Left ventricle myocardium inferior (tissue), 1 donor: ENCODE measurements around the gene DRAP1. TPM values are rescaled to one million over a fixed set of nuclear protein-coding genes. Genes with fewer than 3 reads are reported as not detected.

ENCODE experiments used
- DNase-seq: peaks from one replicate; pipeline ENCODE4 v3.0.0-alpha.2; 2020
- H3K27ac ChIP-seq: fragments of 200-600 bp; replicated peaks from 2 replicates; pipeline ENCODE4 v1.8.0; 2021
- H3K27me3 ChIP-seq: fragments of 200-600 bp; 2 replicates; pipeline ENCODE4 v1.8.0; 2021; ENCODE audit warnings: low read depth
- H3K36me3 ChIP-seq: fragments of 200-600 bp; 2 replicates; pipeline ENCODE4 v1.8.0; 2021
- H3K4me1 ChIP-seq: fragments of 200-600 bp; 2 replicates; pipeline ENCODE4 v1.8.0; 2021
- H3K4me3 ChIP-seq: fragments of 200-600 bp; 2 replicates; pipeline ENCODE4 v1.8.0; 2021; ENCODE audit warnings: mild to moderate bottlenecking, moderate library complexity
- H3K9me3 ChIP-seq: fragments of 200-600 bp; replicated peaks from 2 replicates; pipeline ENCODE4 v1.8.0; 2021
- intact Hi-C: fragments of 100-400 bp; cut with micrococcal nuclease; formaldehyde crosslinking; loops from one replicate; pipeline ENCODE4 v1.11.0; 2022
- total RNA-seq: library from RNA; stranded (reverse); fragmentation: NEBNext Ultra II Directional; extraction: Animal tissue kit (Norgen Biotek cat#: 25700); gene quantifications from one replicate; pipeline ENCODE4 v1.2.1, GENCODE V29; 2021
- TF ChIP-seq, protein P1 (sequence below): fragments of 200-600 bp; IDR thresholded peaks from 2 replicates; pipeline ENCODE4 v1.8.0; 2021; ENCODE audit warnings: antibody characterized with exemption, mild to moderate bottlenecking, borderline replicate concordance
- donor health status: DM: no; HTN: yes; CAD: no; lungs with severe emphysema.

DRAP1 gene
- total RNA-seq, 1 donor from 2014 or later = 94.7 TPM

DNA sequence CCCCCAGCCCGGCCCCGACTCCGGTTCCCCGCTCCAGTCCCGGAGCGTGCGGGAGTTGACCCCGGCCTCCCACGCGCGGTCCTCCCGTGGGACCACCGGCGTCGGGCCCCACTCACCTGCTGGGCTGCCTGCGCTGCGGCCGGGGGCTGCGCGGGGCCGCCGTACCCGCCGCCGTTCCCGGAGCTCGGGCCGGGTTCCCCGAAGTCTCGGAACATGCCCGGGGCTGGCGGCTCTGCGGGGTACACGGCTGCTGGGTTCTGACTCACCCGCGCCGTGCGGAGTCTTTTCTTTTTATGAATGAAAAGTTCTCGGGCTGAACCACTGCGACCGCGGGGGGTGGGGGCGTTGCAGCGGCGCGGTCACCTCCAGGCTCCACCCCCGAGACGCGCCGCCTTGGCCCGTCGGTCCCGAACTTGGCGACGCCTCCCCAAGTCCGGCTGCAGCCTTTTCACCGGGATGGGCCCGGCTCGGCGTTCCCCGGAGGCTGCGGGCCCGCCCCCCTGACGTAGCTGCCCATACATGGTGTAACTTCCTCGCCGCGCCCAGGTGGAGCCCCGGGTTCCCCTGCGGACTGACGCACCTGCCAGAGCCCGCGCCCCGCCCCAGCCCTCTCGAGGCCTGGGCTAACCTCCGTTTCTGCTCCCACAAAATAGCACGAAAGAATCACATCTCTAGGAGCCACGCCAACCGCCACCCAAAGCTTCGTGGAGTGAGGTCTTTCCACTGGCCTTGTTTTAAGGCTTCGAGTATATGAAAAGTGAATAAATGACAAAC is 18.9 kb upstream of the DRAP1 start, which contains the start of gene FOSL1:
TSS of gene FOSL1 (minus strand) at position 264 of the 774 bp plus-strand sequence. CDS start at position 215, 49 bp downstream.
- intact Hi-C loops = no loop called here

DNA sequence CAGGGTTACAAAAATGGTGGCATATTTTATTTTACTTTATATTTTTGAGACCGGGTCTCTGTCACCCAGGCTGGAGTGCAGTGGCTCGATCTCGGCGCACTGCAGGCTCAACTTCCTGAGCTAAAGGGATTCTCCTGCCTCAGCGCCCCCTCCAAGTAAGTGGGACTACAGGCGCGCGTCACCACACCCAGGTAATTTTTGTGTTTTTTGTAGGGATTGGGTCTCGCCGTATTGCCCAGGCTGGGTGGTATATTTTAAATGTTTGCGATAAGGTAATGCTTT is 18.4 kb upstream of the DRAP1 start:
- H3K36me3 ChIP-seq = no peaks in the 10 kb centered on the region
- TF ChIP-seq, protein P1, sequence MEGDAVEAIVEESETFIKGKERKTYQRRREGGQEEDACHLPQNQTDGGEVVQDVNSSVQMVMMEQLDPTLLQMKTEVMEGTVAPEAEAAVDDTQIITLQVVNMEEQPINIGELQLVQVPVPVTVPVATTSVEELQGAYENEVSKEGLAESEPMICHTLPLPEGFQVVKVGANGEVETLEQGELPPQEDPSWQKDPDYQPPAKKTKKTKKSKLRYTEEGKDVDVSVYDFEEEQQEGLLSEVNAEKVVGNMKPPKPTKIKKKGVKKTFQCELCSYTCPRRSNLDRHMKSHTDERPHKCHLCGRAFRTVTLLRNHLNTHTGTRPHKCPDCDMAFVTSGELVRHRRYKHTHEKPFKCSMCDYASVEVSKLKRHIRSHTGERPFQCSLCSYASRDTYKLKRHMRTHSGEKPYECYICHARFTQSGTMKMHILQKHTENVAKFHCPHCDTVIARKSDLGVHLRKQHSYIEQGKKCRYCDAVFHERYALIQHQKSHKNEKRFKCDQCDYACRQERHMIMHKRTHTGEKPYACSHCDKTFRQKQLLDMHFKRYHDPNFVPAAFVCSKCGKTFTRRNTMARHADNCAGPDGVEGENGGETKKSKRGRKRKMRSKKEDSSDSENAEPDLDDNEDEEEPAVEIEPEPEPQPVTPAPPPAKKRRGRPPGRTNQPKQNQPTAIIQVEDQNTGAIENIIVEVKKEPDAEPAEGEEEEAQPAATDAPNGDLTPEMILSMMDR = no peak
- H3K27me3 ChIP-seq = peaks cover 15% of the 10 kb centered on the region
- no peak for DNase-seq
- H3K4me3 ChIP-seq = peak overlapping the region; percentile 79
- peak overlapping the region; percentile 66 for H3K27ac ChIP-seq
- intact Hi-C loops = no loop called here
- no peaks in the 10 kb centered on the region for H3K9me3 ChIP-seq
- H3K4me1 ChIP-seq = peaks cover 25% of the 10 kb centered on the region

More for the DNA sequence above, 18.9 kb upstream of the DRAP1 start, which contains the start of gene FOSL1:
- Histone ChIP-seq H3K27me3 (peaks cover 15% of the 10 kb centered on the region), H3K4me1 (peaks cover 25% of the 10 kb centered on the region), H3K27ac (peak within 1 kb of the TSS; percentile 66), H3K36me3 (no peaks in the 10 kb centered on the region), H3K9me3 (no peaks in the 10 kb centered on the region), H3K4me3 (peak within 1 kb of the TSS; percentile 79)
- TF ChIP-seq, protein P1 = no peak
- DNase-seq = peak; percentile 88

DNA sequence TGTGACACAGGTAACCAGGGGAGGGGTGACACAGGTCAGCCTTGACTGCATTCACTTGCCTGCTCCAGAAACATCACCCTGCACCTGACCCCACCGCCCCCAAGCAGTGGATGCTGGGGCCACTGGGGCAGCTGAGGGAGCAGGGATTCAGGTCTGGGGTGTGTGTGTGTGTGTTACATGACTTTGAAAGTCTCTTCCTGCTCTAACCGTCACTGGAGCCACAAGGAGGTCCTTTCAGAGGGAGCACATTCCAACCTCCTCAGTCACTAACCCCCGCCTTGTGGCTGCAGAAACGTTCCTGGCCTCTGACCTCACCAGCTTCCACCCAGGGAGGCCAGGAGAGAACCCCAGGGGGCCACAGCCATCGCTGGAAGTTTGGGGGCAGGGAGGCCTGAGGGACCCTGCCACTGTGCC is 16.2 kb upstream of the DRAP1 start:
- H3K4me1 ChIP-seq = peaks cover 25% of the 10 kb centered on the region
- intact Hi-C loops = no loop called here
- H3K27ac ChIP-seq = no peak overlapping the region
- H3K4me3 ChIP-seq = no peak overlapping the region
- H3K36me3 ChIP-seq = no peaks in the 10 kb centered on the region
- H3K9me3 ChIP-seq = no peaks in the 10 kb centered on the region
- H3K27me3 ChIP-seq = peaks cover 22% of the 10 kb centered on the region
- TF ChIP-seq, protein P1 = no peak
- no peak for DNase-seq

DNA sequence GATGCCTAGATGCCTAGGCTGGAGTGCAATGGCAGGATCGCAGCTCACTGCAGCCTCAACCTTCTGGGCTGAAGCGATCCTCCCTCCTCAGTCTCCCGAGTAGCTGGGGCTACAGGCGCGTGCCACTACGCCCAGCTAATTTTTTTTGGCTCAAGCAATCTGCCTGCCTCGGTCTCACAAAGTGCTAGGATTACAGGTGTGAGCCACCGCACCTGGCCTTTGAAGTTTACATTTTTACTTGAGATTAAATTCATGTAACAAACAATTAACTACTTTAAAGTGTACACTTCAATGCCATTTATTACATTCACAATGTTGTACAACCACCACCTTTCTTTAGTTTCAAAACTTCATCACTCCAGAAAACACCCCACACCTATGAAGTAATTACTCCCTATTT is 15.5 kb upstream of the DRAP1 start:
- Histone ChIP-seq H3K4me1 (peaks cover 22% of the 10 kb centered on the region), H3K36me3 (no peaks in the 10 kb centered on the region), H3K27ac (no peak overlapping the region), H3K9me3 (no peaks in the 10 kb centered on the region), H3K4me3 (no peak overlapping the region), H3K27me3 (peaks cover 28% of the 10 kb centered on the region)
- DNase-seq = no peak
- intact Hi-C loops = no loop called here
- TF ChIP-seq, protein P1 = no peak

DNA sequence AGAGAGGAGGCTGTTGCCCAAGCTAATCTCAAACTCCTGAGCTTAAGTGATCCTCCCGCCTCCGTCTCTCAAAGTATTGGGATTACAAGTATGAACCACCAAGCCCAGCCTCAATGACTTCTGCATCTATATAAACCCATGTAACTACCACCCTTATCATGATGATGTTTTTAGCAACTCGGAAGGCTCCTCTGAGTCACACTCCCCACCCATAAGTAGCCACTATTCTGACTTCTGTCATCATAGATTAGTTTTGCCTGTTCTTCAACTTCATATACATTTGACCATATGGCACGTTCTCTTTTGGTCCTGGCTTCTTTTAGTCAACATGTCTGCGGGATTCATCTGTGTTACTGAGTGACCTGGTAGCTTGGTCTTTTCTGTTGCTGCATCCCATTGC is 12.6 kb upstream of the DRAP1 start:
- no peaks in the 10 kb centered on the region for H3K36me3 ChIP-seq
- no peak for DNase-seq
- no peak overlapping the region for H3K27ac ChIP-seq
- peaks cover 6% of the 10 kb centered on the region for H3K4me1 ChIP-seq
- H3K4me3 ChIP-seq = no peak overlapping the region
- H3K27me3 ChIP-seq = peaks cover 21% of the 10 kb centered on the region
- intact Hi-C loops = no loop called here
- TF ChIP-seq, protein P1 = no peak
- no peaks in the 10 kb centered on the region for H3K9me3 ChIP-seq
